Measurements from ENCODE around the gene CCDC50. TPM values are rescaled to one million over a fixed set of nuclear protein-coding genes. Genes with fewer than 3 reads are reported as not detected.

CCDC50 gene
- total RNA-seq, 1 donor from 2014 or later: 89.9 TPM

GRCh38 chr3:191282251-191283185 lies 46.7 kb upstream of the CCDC50 start:
- FAIRE-seq: peak; percentile 34
- H3K79me2 ChIP-seq (ENCODE audit: insufficient read depth, low read length): no peaks in the 10 kb centered on the region
- no peak overlapping the region for H3K4me3 ChIP-seq (ENCODE audit: insufficient read depth, low read depth, low read length)
- no peak overlapping the region for H3K4me2 ChIP-seq (ENCODE audit: low read length)
- no peaks in the 10 kb centered on the region for H3K36me3 Mint-ChIP-seq (ENCODE audit: low read depth, unreplicated experiment)
- no peaks in the 10 kb centered on the region for H3K9me3 Mint-ChIP-seq (ENCODE audit: unreplicated experiment)
- no peaks in the 10 kb centered on the region for H3K36me3 ChIP-seq (ENCODE audit: insufficient read depth, low read length)
- H3K27me3 ChIP-seq (ENCODE audit: insufficient read depth, low read length): no peaks in the 10 kb centered on the region
- H3K27me3 Mint-ChIP-seq (ENCODE audit: low read depth, unreplicated experiment): no peaks in the 10 kb centered on the region
- no peak overlapping the region for H3K9ac ChIP-seq (ENCODE audit: low read length)
- no peak overlapping the region for H3K27ac Mint-ChIP-seq (ENCODE audit: unreplicated experiment)
- H3K4me3 Mint-ChIP-seq (ENCODE audit: unreplicated experiment): no peak overlapping the region
- DNase-seq (ENCODE audit: low read depth): peak; percentile 2
- no peak overlapping the region for H3K27ac ChIP-seq (ENCODE audit: low read depth, low read length)
- no peaks in the 10 kb centered on the region for H4K20me1 ChIP-seq (ENCODE audit: insufficient read depth, low read length)
- H3K4me1 Mint-ChIP-seq (ENCODE audit: low read depth, unreplicated experiment): no peaks in the 10 kb centered on the region
- TF ChIP-seq CTCF (IDR thresholded peaks at IDR 0.05; ENCODE audit: insufficient read depth, low read depth, low read length): no peak
- no peak for TF ChIP-seq EZH2 (IDR thresholded peaks at IDR 0.05; ENCODE audit: insufficient read depth, low read length)
- no peaks in the 10 kb centered on the region for H3K9me3 ChIP-seq (ENCODE audit: insufficient read depth, low read depth, low read length)
- no peaks in the 10 kb centered on the region for H3K4me1 ChIP-seq (ENCODE audit: insufficient read depth, low read length)
- no peak overlapping the region for H2AFZ ChIP-seq (ENCODE audit: low read depth, low read length)

- H3K4me1 Mint-ChIP-seq (ENCODE audit: low read depth, unreplicated experiment): no peaks in the 10 kb centered on the region
- no peak overlapping the region for H3K4me3 Mint-ChIP-seq (ENCODE audit: unreplicated experiment)
- no peak for FAIRE-seq
Observed at GRCh38 chr3:191283400-191283799, 45.8 kb upstream of the CCDC50 start.

More at GRCh38 chr3:191283400-191283799, 45.8 kb upstream of the CCDC50 start:
- no peaks in the 10 kb centered on the region for H3K27me3 ChIP-seq (ENCODE audit: insufficient read depth, low read length)
- no peak overlapping the region for H3K9ac ChIP-seq (ENCODE audit: low read length)
- H3K4me2 ChIP-seq (ENCODE audit: low read length): no peak overlapping the region
- H3K79me2 ChIP-seq (ENCODE audit: insufficient read depth, low read length): no peaks in the 10 kb centered on the region
- H2AFZ ChIP-seq (ENCODE audit: low read depth, low read length): no peak overlapping the region
- H3K9me3 ChIP-seq (ENCODE audit: insufficient read depth, low read depth, low read length): no peaks in the 10 kb centered on the region
- no peak overlapping the region for H3K4me3 ChIP-seq (ENCODE audit: insufficient read depth, low read depth, low read length)
- H3K4me1 ChIP-seq (ENCODE audit: insufficient read depth, low read length): no peaks in the 10 kb centered on the region
- Mint-ChIP-seq H3K27me3 (ENCODE audit: low read depth, unreplicated experiment) (no peaks in the 10 kb centered on the region), H3K36me3 (ENCODE audit: low read depth, unreplicated experiment) (no peaks in the 10 kb centered on the region), H3K9me3 (ENCODE audit: unreplicated experiment) (no peaks in the 10 kb centered on the region), H3K27ac (ENCODE audit: unreplicated experiment) (no peak overlapping the region)
- DNase-seq (ENCODE audit: low read depth): no peak
- H3K36me3 ChIP-seq (ENCODE audit: insufficient read depth, low read length): no peaks in the 10 kb centered on the region
- TF ChIP-seq EZH2 (IDR thresholded peaks at IDR 0.05; ENCODE audit: insufficient read depth, low read length): no peak
- no peak for TF ChIP-seq CTCF (IDR thresholded peaks at IDR 0.05; ENCODE audit: insufficient read depth, low read depth, low read length)
- H3K27ac ChIP-seq (ENCODE audit: low read depth, low read length): no peak overlapping the region
- no peaks in the 10 kb centered on the region for H4K20me1 ChIP-seq (ENCODE audit: insufficient read depth, low read length)
